OCI-LY3 (cell line): ENCODE results near the gene RHBDF2.
A peak's percentile ranks its signal among the peaks of the same experiment; 100 is the strongest.
"Not testable (repeated sequence)": the region's sequence is repeated elsewhere in the genome, so short reads cannot be mapped to it uniquely, and the experiment has no call there.

ENCODE experiments used
- H2AFZ ChIP-seq: fragments of 200-600, 300-600 bp; shearing (Covaris generic); 2 replicates; pipeline ENCODE4 v1.6.0; 2014; ENCODE audit warnings: antibody characterized with exemption, low read depth, low read length
- H3K27ac ChIP-seq: fragments of 200-600, 300-600 bp; sonication (generic); 2 replicates; pipeline ENCODE4 v1.5.1; 2014; ENCODE audit warnings: mild to moderate bottlenecking, low read length, moderate library complexity, mixed read lengths
- H3K27me3 ChIP-seq: fragments of 200-600, 300-600 bp; sonication (generic); 2 replicates; pipeline ENCODE4 v1.6.1; 2014; ENCODE audit warnings: low read depth, low read length, mixed read lengths
- H3K36me3 ChIP-seq: fragments of 200-600, 300-600 bp; sonication (generic); replicated peaks from 2 replicates; pipeline ENCODE3; 2014; ENCODE audit warnings: low read depth, low read length, mixed read lengths
- H3K4me1 ChIP-seq: fragments of 300-600, 200-600 bp; sonication (generic); 2 replicates; pipeline ENCODE4 v1.6.1; 2014; ENCODE audit warnings: low read length, mixed read lengths
- H3K4me2 ChIP-seq: fragments of 200-600, 300-600 bp; sonication (generic); 2 replicates; pipeline ENCODE4 v1.6.1; 2014; ENCODE audit warnings: low read length, mixed read lengths
- H3K4me3 ChIP-seq: fragments of 300-600, 200-600 bp; sonication (generic); 2 replicates; pipeline ENCODE4 v1.5.1; 2014; ENCODE audit warnings: antibody characterized with exemption, mild to moderate bottlenecking, low read length, moderate library complexity
- H3K79me2 ChIP-seq: fragments of 300-600, 200-600 bp; shearing (Covaris generic); 2 replicates; pipeline ENCODE4 v1.6.1; 2014; ENCODE audit warnings: mild to moderate bottlenecking, low read length, mixed read lengths
- H3K9ac ChIP-seq: fragments of 300-600, 200-600 bp; shearing (Covaris generic); 2 replicates; pipeline ENCODE4 v1.6.0; 2014; ENCODE audit warnings: mild to moderate bottlenecking, low read length, moderate library complexity
- H3K9me3 ChIP-seq: fragments of 200-600, 300-600 bp; shearing (Covaris generic); 2 replicates; pipeline ENCODE4 v1.6.1; 2014; ENCODE audit warnings: low read length, mixed read lengths; ENCODE audit not compliant: insufficient read depth
- H4K20me1 ChIP-seq: fragments of 200-600, 300-600 bp; sonication (generic); 2 replicates; pipeline ENCODE4 v1.6.1; 2016; ENCODE audit warnings: low read length, mixed read lengths; ENCODE audit not compliant: insufficient read depth
- EZH2phosphoT487 ChIP-seq: fragments of 200-600 bp; shearing (Covaris generic); IDR thresholded peaks from 2 replicates; pipeline ENCODE4 v1.6.1; 2018; ENCODE audit warnings: antibody characterized with exemption, mixed run types, low read depth
- TF ChIP-seq, protein P1 (sequence below): fragments of 200-600, 300-600 bp; sonication (generic); IDR thresholded peaks from 2 replicates; pipeline ENCODE4 v1.5.1; 2014; ENCODE audit warnings: antibody characterized with exemption, low read length, low read depth

RHBDF2 gene

DNA sequence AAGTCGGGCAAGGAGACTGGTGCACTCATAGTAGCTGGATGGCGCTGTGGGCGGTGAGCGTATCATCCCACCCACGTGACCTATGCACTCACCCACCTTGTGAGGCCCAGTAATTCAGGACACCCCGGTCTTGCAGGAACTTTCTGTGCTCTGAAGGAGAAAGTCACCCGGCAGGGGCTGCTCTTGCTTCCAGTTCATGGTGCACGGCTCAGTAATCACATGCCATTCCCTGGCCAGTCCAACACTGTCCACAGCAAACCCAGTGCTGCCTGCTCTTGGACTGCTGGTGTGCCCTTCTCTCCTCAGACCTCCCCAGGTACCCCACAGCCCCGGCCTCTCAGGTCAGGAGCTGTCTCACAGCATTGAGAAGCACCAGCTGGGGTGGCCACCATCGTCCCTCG lies 16.4 kb upstream of the RHBDF2 start:
- Histone ChIP-seq H3K9ac (no peak overlapping the region), H3K36me3 (no peaks in the 10 kb centered on the region), H3K9me3 (no peaks in the 10 kb centered on the region), H3K4me3 (no peak overlapping the region), H3K27me3 (peaks cover 23% of the 10 kb centered on the region), H4K20me1 (no peaks in the 10 kb centered on the region), H2AFZ (no peak overlapping the region), H3K4me2 (no peak overlapping the region), H3K79me2 (no peaks in the 10 kb centered on the region), H3K4me1 (peaks cover 8% of the 10 kb centered on the region), H3K27ac (no peak overlapping the region)
- no peak for TF ChIP-seq EZH2phosphoT487
- TF ChIP-seq, protein P1, sequence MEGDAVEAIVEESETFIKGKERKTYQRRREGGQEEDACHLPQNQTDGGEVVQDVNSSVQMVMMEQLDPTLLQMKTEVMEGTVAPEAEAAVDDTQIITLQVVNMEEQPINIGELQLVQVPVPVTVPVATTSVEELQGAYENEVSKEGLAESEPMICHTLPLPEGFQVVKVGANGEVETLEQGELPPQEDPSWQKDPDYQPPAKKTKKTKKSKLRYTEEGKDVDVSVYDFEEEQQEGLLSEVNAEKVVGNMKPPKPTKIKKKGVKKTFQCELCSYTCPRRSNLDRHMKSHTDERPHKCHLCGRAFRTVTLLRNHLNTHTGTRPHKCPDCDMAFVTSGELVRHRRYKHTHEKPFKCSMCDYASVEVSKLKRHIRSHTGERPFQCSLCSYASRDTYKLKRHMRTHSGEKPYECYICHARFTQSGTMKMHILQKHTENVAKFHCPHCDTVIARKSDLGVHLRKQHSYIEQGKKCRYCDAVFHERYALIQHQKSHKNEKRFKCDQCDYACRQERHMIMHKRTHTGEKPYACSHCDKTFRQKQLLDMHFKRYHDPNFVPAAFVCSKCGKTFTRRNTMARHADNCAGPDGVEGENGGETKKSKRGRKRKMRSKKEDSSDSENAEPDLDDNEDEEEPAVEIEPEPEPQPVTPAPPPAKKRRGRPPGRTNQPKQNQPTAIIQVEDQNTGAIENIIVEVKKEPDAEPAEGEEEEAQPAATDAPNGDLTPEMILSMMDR: no peak

DNA sequence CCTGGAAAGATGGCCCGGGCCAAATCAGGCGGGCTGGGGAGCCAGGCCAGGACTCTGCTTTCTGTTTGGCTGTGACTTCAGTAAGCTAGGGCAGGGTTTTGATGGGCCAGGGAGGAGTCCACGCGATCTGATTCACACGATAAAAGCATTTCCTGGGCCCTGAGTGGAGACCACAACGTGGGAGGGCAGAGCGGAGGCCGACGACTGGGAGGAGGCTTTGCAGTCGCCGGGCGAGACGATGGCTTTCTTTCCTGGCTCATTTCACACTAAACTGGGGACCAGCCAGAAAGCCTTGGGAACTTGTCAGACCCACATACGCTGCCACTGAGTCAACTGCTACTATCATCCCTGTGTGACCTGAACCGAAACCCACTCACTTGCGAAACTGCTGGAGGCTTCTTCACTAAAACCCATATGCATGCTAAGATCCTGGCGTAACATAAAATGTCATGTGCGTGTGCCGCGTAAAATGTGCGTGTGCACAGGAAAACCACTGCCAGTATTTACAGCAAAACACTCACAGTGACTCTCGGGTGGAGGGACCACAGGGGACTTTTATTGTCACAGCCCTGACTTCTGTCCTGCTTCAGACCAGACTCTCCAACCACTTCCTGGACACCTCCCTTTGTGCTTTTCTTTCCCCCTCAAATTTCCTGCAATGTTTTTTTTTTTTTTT lies 14.2 kb upstream of the RHBDF2 start:
- TF ChIP-seq, protein P1: no peak
- TF ChIP-seq EZH2phosphoT487: no peak
- Histone ChIP-seq H3K9ac (peak overlapping the region; percentile 20; the same call in 1 of the 2 replicates), H3K4me1 (peaks cover 11% of the 10 kb centered on the region), H3K79me2 (no peaks in the 10 kb centered on the region), H3K27ac (no peak overlapping the region), H2AFZ (peak overlapping the region; percentile 97), H3K4me2 (peak overlapping the region; percentile 72), H3K36me3 (no peaks in the 10 kb centered on the region), H3K9me3 (no peaks in the 10 kb centered on the region), H3K4me3 (peak overlapping the region; percentile 58), H4K20me1 (no peaks in the 10 kb centered on the region), H3K27me3 (peaks cover 12% of the 10 kb centered on the region)

DNA sequence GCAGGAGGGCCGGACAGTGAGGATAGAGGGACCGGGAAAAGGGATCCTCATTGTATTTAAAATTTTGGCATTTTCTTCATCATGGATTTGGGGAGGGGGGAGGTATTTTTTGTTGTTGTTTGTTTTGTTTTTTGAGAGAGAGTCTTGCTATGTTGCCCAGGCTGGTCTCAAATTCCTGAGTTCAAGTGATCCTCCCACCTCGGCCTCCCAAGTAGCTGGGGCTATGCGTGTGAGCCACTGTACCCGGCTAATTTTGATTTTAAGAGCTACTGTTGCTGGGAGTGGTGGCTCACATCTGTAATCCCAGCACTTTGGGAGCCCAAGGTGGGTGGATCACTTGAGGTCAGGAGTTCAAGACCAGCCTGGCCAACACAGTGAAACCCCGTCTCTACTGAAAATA lies 13.1 kb upstream of the RHBDF2 start:
- not testable (repeated sequence) for H3K4me2 ChIP-seq, H3K27ac ChIP-seq, H3K4me3 ChIP-seq, H3K9ac ChIP-seq, H3K27me3 ChIP-seq, H3K36me3 ChIP-seq, H3K79me2 ChIP-seq, H4K20me1 ChIP-seq, H2AFZ ChIP-seq, H3K9me3 ChIP-seq
- H3K4me1 ChIP-seq: peaks cover 11% of the 10 kb centered on the region

DNA sequence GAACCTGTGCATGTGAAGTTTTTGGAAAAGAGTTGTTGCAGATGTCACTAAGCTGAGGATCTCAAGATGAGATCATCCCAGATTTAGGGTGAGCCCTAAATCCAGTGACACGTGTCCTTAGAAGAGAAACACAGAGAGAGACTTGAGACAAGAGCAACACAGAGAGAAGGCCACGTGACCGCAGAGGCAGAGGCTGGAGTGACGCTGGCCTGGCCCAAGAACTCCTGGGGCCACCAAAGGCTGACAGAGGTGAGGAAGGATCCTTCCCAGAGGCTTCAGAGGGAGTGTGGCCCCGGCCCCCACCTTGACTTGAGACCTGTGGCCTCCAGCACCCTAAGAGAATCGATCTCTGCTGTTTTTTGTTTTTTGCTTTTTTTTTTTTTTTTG lies 12.1 kb upstream of the RHBDF2 start:
- H4K20me1 ChIP-seq: no peaks in the 10 kb centered on the region
- H3K4me3 ChIP-seq: no peak overlapping the region
- no peak overlapping the region for H3K9ac ChIP-seq
- no peak overlapping the region for H3K4me2 ChIP-seq
- no peaks in the 10 kb centered on the region for H3K9me3 ChIP-seq
- H3K79me2 ChIP-seq: no peaks in the 10 kb centered on the region
- TF ChIP-seq, protein P1: no peak
- no peak for TF ChIP-seq EZH2phosphoT487
- peaks cover 11% of the 10 kb centered on the region for H3K4me1 ChIP-seq
- H3K27me3 ChIP-seq: peaks cover 3% of the 10 kb centered on the region; the same call in 1 of the 2 replicates
- no peak overlapping the region for H2AFZ ChIP-seq
- H3K36me3 ChIP-seq: no peaks in the 10 kb centered on the region
- no peak overlapping the region for H3K27ac ChIP-seq
